ENCODE data around the gene FLNB.

The FLNB gene

GRCh38 chr3:58025837-58026569 lies 17.8 kb downstream of the FLNB start (continued):
- TF ChIP-seq ZNF266 (tag by site-specific recombination; IDR thresholded peaks at IDR 0.05; ENCODE audit: low read depth), result no peak
- no peak for TF ChIP-seq YY1 (tag by site-specific recombination; IDR thresholded peaks at IDR 0.05)
- TF ChIP-seq ZNF274 (IDR thresholded peaks at IDR 0.05; ENCODE audit: low read length), result no peak
- no peak for TF ChIP-seq ZNF274 (tag by site-specific recombination; IDR thresholded peaks at IDR 0.05; ENCODE audit: borderline replicate concordance)
- no peak for TF ChIP-seq ZNF354C (tag by site-specific recombination; IDR thresholded peaks at IDR 0.05; ENCODE audit: borderline replicate concordance, low read depth)
- TF ChIP-seq ZFP37 (tag by site-specific recombination; IDR thresholded peaks at IDR 0.05), result no peak
- TF ChIP-seq KLF1 (tag by site-specific recombination; IDR thresholded peaks at IDR 0.05), result no peak
- no peak for TF ChIP-seq ZNF621 (tag by site-specific recombination; IDR thresholded peaks at IDR 0.05)
- no peak for TF ChIP-seq ZNF398 (tag by site-specific recombination; IDR thresholded peaks at IDR 0.05)
- TF ChIP-seq ZNF341 (tag by site-specific recombination; IDR thresholded peaks at IDR 0.05; ENCODE audit: low read depth), result peak; percentile 53
- TF ChIP-seq ZNF23 (tag by site-specific recombination; IDR thresholded peaks at IDR 0.05; ENCODE audit: borderline replicate concordance), result no peak
- peak; percentile 89; the same call in 1 of the 2 replicates for TF ChIP-seq ZBTB17 (tag by site-specific recombination; IDR thresholded peaks at IDR 0.05)
- TF ChIP-seq ZNF623 (tag by site-specific recombination; IDR thresholded peaks at IDR 0.05), result no peak
- TF ChIP-seq ZNF677 (tag by site-specific recombination; IDR thresholded peaks at IDR 0.05), result no peak
- TF ChIP-seq PBX3 (CRISPR knock-in tag; IDR thresholded peaks at IDR 0.05), result no peak
- TF ChIP-seq RBAK (tag by site-specific recombination; IDR thresholded peaks at IDR 0.05), result no peak
- peak; percentile 92 for TF ChIP-seq OSR2 (tag by site-specific recombination; IDR thresholded peaks at IDR 0.05)
- peak; percentile 97 for TF ChIP-seq ZNF664 (tag by site-specific recombination; IDR thresholded peaks at IDR 0.05)
- peak; percentile 41; the same call in 1 of the 2 replicates for TF ChIP-seq SCRT2 (tag by site-specific recombination; IDR thresholded peaks at IDR 0.05)
- no peak for TF ChIP-seq ZNF112 (tag by site-specific recombination; IDR thresholded peaks at IDR 0.05)
- no peak for TF ChIP-seq ZNF174 (tag by site-specific recombination; IDR thresholded peaks at IDR 0.05)
- peak; percentile 60; the same call in 1 of the 2 replicates for TF ChIP-seq ZBTB44 (tag by site-specific recombination; IDR thresholded peaks at IDR 0.05)
- peak; percentile 31; the same call in 1 of the 2 replicates for TF ChIP-seq ZNF366 (tag by site-specific recombination; conservative IDR thresholded peaks at IDR 0.05)
- TF ChIP-seq ZSCAN16 (tag by site-specific recombination; IDR thresholded peaks at IDR 0.05), result peak; percentile 95
- TF ChIP-seq ZNF600 (tag by site-specific recombination; IDR thresholded peaks at IDR 0.05), result peak; percentile 83
- peak; percentile 29; the same call in 1 of the 2 replicates for TF ChIP-seq ZBTB20 (tag by site-specific recombination; IDR thresholded peaks at IDR 0.05)
- 0 out of 2 replicates have a peak, but pooled peaks have one; percentile 27 for TF ChIP-seq ZNF692 (tag by site-specific recombination; IDR thresholded peaks at IDR 0.05)

Measured in HEK293 (cell line).